Cardiac muscle cell (in vitro differentiated cells and primary cell): ENCODE results near the gene DNM3. TPM values are rescaled to one million over a fixed set of nuclear protein-coding genes. Genes with fewer than 3 reads are reported as not detected.

Experiments
- DNase-seq, 2 donors: peaks; one replicate each; pipeline versions ENCODE4 v3.0.0 to v3.0.0-alpha.2; 2010 to 2017; ENCODE audit warnings: low read depth in 1 of 2, low spot score in 1 of 2
- H3K27ac ChIP-seq: fragments of 200-600 bp; sonication (generic); 2 replicates; pipeline ENCODE4 v1.5.1; 2016
- H3K27me3 ChIP-seq: fragments of 200-600 bp; sonication (generic); 2 replicates; pipeline ENCODE4 v1.6.0; 2016; ENCODE audit warnings: control low read depth
- H3K36me3 ChIP-seq: fragments of 200-600 bp; sonication (generic); 2 replicates; pipeline ENCODE4 v1.5.1; 2016; ENCODE audit warnings: control low read depth
- H3K4me1 ChIP-seq: fragments of 200-600 bp; sonication (generic); 2 replicates; pipeline ENCODE4 v1.8.1; 2017; ENCODE audit warnings: low read depth, mild to moderate bottlenecking, mixed run types
- H3K4me3 ChIP-seq: fragments of 200-600 bp; sonication (generic); 2 replicates; pipeline ENCODE4 v1.5.1; 2016; ENCODE audit warnings: mild to moderate bottlenecking
- H3K9me3 ChIP-seq: fragments of 200-600 bp; sonication (generic); 2 replicates; pipeline ENCODE4 v1.5.1; 2017; ENCODE audit warnings: low read depth, mild to moderate bottlenecking, control low read depth
- CTCF ChIP-seq: IDR thresholded peaks from 2 replicates; pipeline ENCODE4 v1.5.1; 2012; ENCODE audit warnings: low read depth, mild to moderate bottlenecking, low read length
- polyA plus RNA-seq: library from polyadenylated mRNA; unstranded; fragments of >200 nt; fragmentation: Nextera tagmentation; extraction: Ambion mirVana; gene quantifications from 2 replicates; pipeline ENCODE4 v1.2.1, GENCODE V29; 2016
- total RNA-seq: library from RNA; depleted of rRNA; stranded (reverse); fragments of >200 nt; gene quantifications from 2 replicates; pipeline ENCODE4 v1.2.3, GENCODE V29; 2016

The DNM3 gene
- total and polyA plus RNA-seq, 2 experiments from 2014 or later, result 0.42 TPM; not detected in 1

GRCh38 chr1:172308577-172308976, 467.3 kb downstream of the DNM3 start:
- H3K27me3 ChIP-seq, result no peaks in the 10 kb centered on the region
- peaks cover 5% of the 10 kb centered on the region for H3K4me1 ChIP-seq
- peak in 1 of 2 donors; percentile 45 for DNase-seq
- no peak overlapping the region for H3K27ac ChIP-seq
- H3K4me3 ChIP-seq, result no peak overlapping the region
- TF ChIP-seq CTCF, result no peak
- no peaks in the 10 kb centered on the region for H3K9me3 ChIP-seq
- H3K36me3 ChIP-seq, result no peaks in the 10 kb centered on the region

- peak; percentile 41 for TF ChIP-seq CTCF
- H3K27ac ChIP-seq, result no peak overlapping the region
- no peaks in the 10 kb centered on the region for H3K9me3 ChIP-seq
- DNase-seq, result peak in 1 of 2 donors; percentile 84
- no peak overlapping the region for H3K4me3 ChIP-seq
- H3K27me3 ChIP-seq, result no peaks in the 10 kb centered on the region
- H3K36me3 ChIP-seq, result no peaks in the 10 kb centered on the region
- H3K4me1 ChIP-seq, result no peaks in the 10 kb centered on the region
Measured at GRCh38 chr1:172320733-172321132, 479.4 kb downstream of the DNM3 start.

DNA sequence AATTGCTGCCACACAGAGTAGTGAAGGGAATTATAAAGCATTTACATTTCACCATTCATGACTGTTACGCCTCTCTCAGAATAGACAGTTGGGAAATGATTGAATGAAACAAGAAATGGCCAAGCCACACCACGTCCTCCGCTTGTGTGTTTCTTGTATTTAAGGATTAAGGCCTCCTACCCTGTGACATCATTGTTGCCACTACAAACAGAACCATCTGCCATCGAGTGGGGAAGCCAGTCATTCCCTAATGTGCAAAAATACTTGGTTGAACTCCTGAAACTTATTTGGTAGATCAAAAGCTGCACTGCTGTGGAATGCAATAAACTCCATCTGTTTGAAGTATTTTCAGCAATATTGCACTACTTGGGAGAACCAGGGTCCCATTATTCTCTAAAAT, 480.2 kb downstream of the DNM3 start:
- no peak overlapping the region for H3K27ac ChIP-seq
- H3K4me1 ChIP-seq, result no peaks in the 10 kb centered on the region
- DNase-seq, result peak in 1 of 2 donors; percentile 60
- no peak for TF ChIP-seq CTCF
- no peaks in the 10 kb centered on the region for H3K36me3 ChIP-seq
- no peaks in the 10 kb centered on the region for H3K27me3 ChIP-seq
- no peaks in the 10 kb centered on the region for H3K9me3 ChIP-seq
- H3K4me3 ChIP-seq, result no peak overlapping the region

DNA sequence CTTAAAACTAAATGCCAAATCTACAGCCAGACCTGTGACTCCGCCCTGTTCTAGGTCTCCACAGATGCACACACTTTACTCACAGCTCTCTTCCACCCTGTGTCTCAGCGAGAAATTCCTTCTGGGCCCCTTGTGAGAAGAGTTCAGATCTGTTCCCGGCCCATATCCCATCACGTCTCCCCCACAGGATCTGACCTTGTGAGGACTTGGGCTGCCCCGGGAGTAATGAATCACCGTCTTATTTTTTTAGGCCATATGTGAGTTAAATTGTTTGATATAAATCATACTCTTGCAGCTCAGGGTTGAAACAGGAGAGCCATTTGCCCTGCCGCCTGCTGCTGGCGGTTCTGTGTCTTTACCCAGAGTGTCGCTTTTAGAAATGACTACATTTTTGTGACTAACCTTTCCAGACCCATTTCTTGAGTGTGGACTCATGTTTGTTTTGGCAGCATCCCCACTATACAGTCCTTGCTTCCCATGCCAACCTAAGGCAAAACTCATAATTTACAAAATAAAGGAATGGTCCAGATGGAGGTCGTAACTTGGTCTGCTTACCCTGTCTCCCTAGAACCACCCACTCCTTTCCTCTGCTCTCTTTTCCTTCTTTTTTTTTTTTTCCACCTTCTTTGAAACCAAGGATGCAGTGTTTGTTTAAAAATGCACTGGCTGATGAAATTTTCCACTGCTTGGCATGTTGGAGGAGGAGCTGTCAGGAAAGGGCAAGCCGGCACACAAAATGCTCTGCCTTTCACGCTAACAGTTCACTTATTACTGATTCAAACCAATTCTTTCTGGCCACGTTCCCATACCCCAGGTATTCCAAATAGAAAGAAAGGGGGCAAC, 481.1 kb downstream of the DNM3 start:
- Histone ChIP-seq H3K9me3 (no peaks in the 10 kb centered on the region), H3K4me1 (no peaks in the 10 kb centered on the region), H3K36me3 (no peaks in the 10 kb centered on the region), H3K4me3 (no peak overlapping the region), H3K27ac (no peak overlapping the region), H3K27me3 (no peaks in the 10 kb centered on the region)
- DNase-seq, result peak in 1 of 2 donors; percentile 93
- no peak for TF ChIP-seq CTCF

DNA sequence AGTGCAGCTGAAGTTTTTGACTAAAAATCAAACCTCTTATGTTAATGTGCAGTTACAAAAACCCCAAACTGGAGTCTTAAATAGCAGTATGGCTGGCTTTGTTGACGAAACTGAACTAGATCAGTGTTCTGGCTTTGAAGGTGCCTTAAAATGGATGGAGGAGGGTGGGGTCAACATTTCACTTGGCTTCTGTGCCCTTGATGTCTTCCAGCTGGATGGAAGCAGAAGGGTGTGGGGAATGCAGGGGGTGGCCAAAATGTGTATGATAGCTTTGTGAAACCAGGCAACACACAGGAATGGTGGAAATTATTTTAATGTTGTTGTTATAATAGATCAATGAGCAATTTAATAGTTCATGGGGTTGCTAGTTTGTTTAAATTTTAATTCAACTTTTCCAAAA, 482.4 kb downstream of the DNM3 start:
- Histone ChIP-seq H3K4me3 (no peak overlapping the region), H3K4me1 (no peaks in the 10 kb centered on the region), H3K27ac (no peak overlapping the region), H3K9me3 (no peaks in the 10 kb centered on the region), H3K27me3 (no peaks in the 10 kb centered on the region), H3K36me3 (no peaks in the 10 kb centered on the region)
- peak in 1 of 2 donors; percentile 10 for DNase-seq
- no peak for TF ChIP-seq CTCF
